ENCODE measurements around the gene IDH1. TPM values are rescaled to one million over a fixed set of nuclear protein-coding genes. Genes with fewer than 3 reads are reported as not detected.

Gene IDH1
- total and polyA plus RNA-seq, 2 of the 4 experiments (the other 2 are of a cell fraction): 53.5 to 77.1 TPM

- TF ChIP-seq, protein P1, sequence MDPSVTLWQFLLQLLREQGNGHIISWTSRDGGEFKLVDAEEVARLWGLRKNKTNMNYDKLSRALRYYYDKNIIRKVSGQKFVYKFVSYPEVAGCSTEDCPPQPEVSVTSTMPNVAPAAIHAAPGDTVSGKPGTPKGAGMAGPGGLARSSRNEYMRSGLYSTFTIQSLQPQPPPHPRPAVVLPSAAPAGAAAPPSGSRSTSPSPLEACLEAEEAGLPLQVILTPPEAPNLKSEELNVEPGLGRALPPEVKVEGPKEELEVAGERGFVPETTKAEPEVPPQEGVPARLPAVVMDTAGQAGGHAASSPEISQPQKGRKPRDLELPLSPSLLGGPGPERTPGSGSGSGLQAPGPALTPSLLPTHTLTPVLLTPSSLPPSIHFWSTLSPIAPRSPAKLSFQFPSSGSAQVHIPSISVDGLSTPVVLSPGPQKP (IDR thresholded peaks at IDR 0.05; ENCODE audit: borderline replicate concordance, low read depth, low read length): no peak
Observed at GRCh38 chr2:208266936-208267335, 12.1 kb upstream of the IDH1 start (continued).

DNA sequence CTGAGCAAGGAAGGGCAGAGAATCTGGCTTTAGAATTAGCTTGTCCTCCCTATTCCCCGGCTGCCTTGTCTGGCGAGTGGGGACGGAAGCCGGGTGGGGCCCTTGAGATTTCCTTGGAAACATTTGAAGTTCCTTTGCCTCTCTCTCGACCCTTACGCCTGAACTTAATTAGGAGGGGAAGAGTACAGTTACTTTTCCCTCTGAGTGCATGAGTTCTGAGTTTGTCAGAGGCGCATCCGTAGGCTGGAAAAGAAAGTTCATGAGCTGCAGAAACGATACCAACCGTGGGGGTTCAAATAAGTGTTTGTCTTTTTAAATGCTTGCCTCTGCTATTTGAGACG lies 11.7 kb upstream of the IDH1 start:
- BruUV-seq (replicated peaks): no TSS peak
- H2BK5ac ChIP-seq (ENCODE audit: low read depth, low read length, poor library complexity, severe bottlenecking): peak overlapping the region; percentile 35
- no peaks in the 10 kb centered on the region for H3K9me3 ChIP-seq (ENCODE audit: control insufficient read depth, insufficient read depth, low read length)
- H3K4me3 ChIP-seq (ENCODE audit: insufficient read depth, low read depth, low read length): peak overlapping the region; percentile 98
- peaks cover 8% of the 10 kb centered on the region for H3K9me1 ChIP-seq (ENCODE audit: insufficient read depth, low read length)
- H3K79me1 ChIP-seq (ENCODE audit: low read depth in 1 of 2, low read length in 2 of 2): peaks cover 3 to 16% of the 10 kb centered on the region in 2 experiments; a peak in 3 of 4 replicates
- H3K23ac ChIP-seq (ENCODE audit: low read depth, low read length): peak overlapping the region; percentile 71; the same call in 1 of the 2 replicates
- H2BK20ac ChIP-seq (ENCODE audit: low read depth, low read length): no peak overlapping the region
- in situ Hi-C loops (cut with MboI; ENCODE audit: low sequenced_read_pairs) (loop anchor here (25.0 kb wide), 1 partner anchor 529 kb away; no protein-coding TSS in a partner anchor), dilution Hi-C loops (cut with HindIII; ENCODE audit: low sequenced_read_pairs, unreplicated experiment) (no loop called here), intact Hi-C loops (cut with micrococcal nuclease) (loop anchor here (1.0 kb wide), 1 partner anchor 11 kb away; the partner anchor contains the start of gene IDH1)
- H3K9ac ChIP-seq (ENCODE audit: low read depth, low read length): peak overlapping the region; percentile 87
- H2AK5ac ChIP-seq (ENCODE audit: low read depth, low read length): no peak overlapping the region
- peak overlapping the region; percentile 100 for H3K4me2 ChIP-seq (ENCODE audit: low read depth, low read length)
- H4K8ac ChIP-seq (ENCODE audit: low read depth in 2 of 2, low read length in 2 of 2): peak overlapping the region in 1 of 2 experiments; percentile 44; a peak in 2 of 4 replicates
- H2BK120ac ChIP-seq (ENCODE audit: low read depth, low read length): peak overlapping the region; percentile 30; the same call in 1 of the 2 replicates
- H3K27ac ChIP-seq (ENCODE audit: insufficient read depth, low read length): peak overlapping the region; percentile 65
- H2AK9ac ChIP-seq (replicated peaks; ENCODE audit: low read depth, low read length, poor library complexity): peak overlapping the region; percentile 69
- H3K18ac ChIP-seq (ENCODE audit: low read depth, low read length): peak overlapping the region; percentile 64; the same call in 1 of the 2 replicates
- ChIA-PET CTCF (interaction anchor here (1.1 kb wide), 1 partner anchor 15 kb away, joined by 4 read pairs; no protein-coding TSS in a partner anchor), POLR2A (ENCODE audit: unreplicated experiment) (interaction anchor here (0.5 kb wide), 1 partner anchor 1792 kb away, joined by 5 read pairs; no protein-coding TSS in a partner anchor)
- H3K36me3 ChIP-seq (ENCODE audit: control insufficient read depth, insufficient read depth, low read length): 0 out of 2 replicates have a peak, but pooled peaks cover 2% of the 10 kb centered on the region
- peaks cover 5% of the 10 kb centered on the region; the same call in 1 of the 2 replicates for H3K4me1 ChIP-seq (ENCODE audit: control insufficient read depth, insufficient read depth, low read length)
- H3K56ac ChIP-seq (ENCODE audit: extremely low read depth, insufficient read depth, low read length): peak overlapping the region; percentile 85
- H2BK15ac ChIP-seq (ENCODE audit: low read depth, low read length): no peak overlapping the region
- peak overlapping the region; percentile 45 for H4K5ac ChIP-seq (ENCODE audit: low read depth, low read length)
- no peak for ATAC-seq (ENCODE audit: low read depth)
- no CpG with 5 or more reads among the region's 11 CpGs for whole genome bisulfite sequencing, 2 experiments (ENCODE audit: extremely low coverage in 2 of 2, insufficient read length in 1 of 2)
- H4K20me1 ChIP-seq (ENCODE audit: insufficient read depth, low read length): peaks cover 16% of the 10 kb centered on the region; the same call in 1 of the 2 replicates
- H4K91ac ChIP-seq (ENCODE audit: insufficient read depth, low read depth, low read length): peak overlapping the region; percentile 34
- H3K14ac ChIP-seq (replicated peaks; ENCODE audit: low read depth, low read length): peak overlapping the region; percentile 84
- H3K27me3 ChIP-seq (ENCODE audit: control insufficient read depth, insufficient read depth, low read length): no peaks in the 10 kb centered on the region
- DNase-seq: peak; percentile 25
- peak overlapping the region; percentile 89 for H2AFZ ChIP-seq (replicated peaks; ENCODE audit: low read length, poor library complexity)
- H3K4ac ChIP-seq (ENCODE audit: low read depth, low read length): peak overlapping the region; percentile 44
- TF ChIP-seq, protein P1 (IDR thresholded peaks at IDR 0.05; ENCODE audit: borderline replicate concordance, low read depth, low read length): no peak
- TF ChIP-seq RFX5 (IDR thresholded peaks at IDR 0.05; ENCODE audit: low read depth, low read length) (no peak), CHD1 (IDR thresholded peaks at IDR 0.05; ENCODE audit: low read depth, low read length) (no peak), CEBPB (IDR thresholded peaks at IDR 0.05; ENCODE audit: low read depth, low read length) (no peak), MXI1 (IDR thresholded peaks at IDR 0.05; ENCODE audit: borderline replicate concordance, low read depth, low read length) (no peak), SMC3 (IDR thresholded peaks at IDR 0.05; ENCODE audit: low read depth, low read length) (no peak), FOS (IDR thresholded peaks at IDR 0.05; ENCODE audit: low read depth, low read length) (no peak), RAD21 (IDR thresholded peaks at IDR 0.05; ENCODE audit: low read length) (no peak), USF2 (IDR thresholded peaks at IDR 0.05; ENCODE audit: low read depth, low read length) (no peak), POLR2A (IDR thresholded peaks at IDR 0.05; ENCODE audit: low read depth, low read length) (no peak), BHLHE40 (IDR thresholded peaks at IDR 0.05; ENCODE audit: low read depth, low read length) (no peak)

All from IMR-90 (cell line).